HG03439 (cell line): ENCODE measurements around the gene ARHGAP1.

ENCODE experiments used
- ATAC-seq: cut with Tn5 transposase; IDR thresholded peaks from one replicate; pipeline ENCODE4 v1.9.1; 2021; ENCODE audit warnings: mild to moderate bottlenecking, moderate library complexity; ENCODE audit not compliant: unreplicated experiment

The ARHGAP1 gene

GRCh38 chr11:46700241-46701077 lies at the start of gene ARHGAP1, which contains the start of gene ZNF408:
Gene ARHGAP1, minus strand, starts transcription at chr11:46700619. Its CDS starts 4,512 bp downstream, at chr11:46696107.
Gene ZNF408, plus strand, starts transcription at chr11:46701031. Its CDS starts 17 bp downstream, at chr11:46701048.
- peak; percentile 89 for ATAC-seq

- no peak for ATAC-seq
These were observed 46.7 kb upstream of the ARHGAP1 start for GRCh38 chr11:46747150-46747549.

- no peak for ATAC-seq
These were observed 45.6 kb upstream of the ARHGAP1 start for GRCh38 chr11:46745995-46746394.

GRCh38 chr11:46745328-46745727 lies 44.9 kb upstream of the ARHGAP1 start:
- no peak for ATAC-seq

- no peak for ATAC-seq
These were observed 43.4 kb upstream of the ARHGAP1 start for GRCh38 chr11:46743693-46744339.

GRCh38 chr11:46743043-46743442 lies 42.6 kb upstream of the ARHGAP1 start:
- ATAC-seq = no peak

GRCh38 chr11:46741600-46742484 lies 41.4 kb upstream of the ARHGAP1 start:
- ATAC-seq = no peak

GRCh38 chr11:46738887-46739286 lies 38.5 kb upstream of the ARHGAP1 start:
- ATAC-seq = no peak

GRCh38 chr11:46737699-46738098 lies 37.3 kb upstream of the ARHGAP1 start:
- no peak for ATAC-seq

- ATAC-seq = no peak
These were observed 36.2 kb upstream of the ARHGAP1 start for GRCh38 chr11:46736615-46737014.

GRCh38 chr11:46736146-46736545 lies 35.7 kb upstream of the ARHGAP1 start:
- no peak for ATAC-seq

GRCh38 chr11:46733234-46733633 lies 32.8 kb upstream of the ARHGAP1 start:
- ATAC-seq = no peak

- no peak for ATAC-seq
These were observed 31.1 kb upstream of the ARHGAP1 start for GRCh38 chr11:46731545-46731944.

GRCh38 chr11:46729110-46730027 lies 28.9 kb upstream of the ARHGAP1 start:
- ATAC-seq = no peak

- ATAC-seq = no peak
These were observed 28.2 kb upstream of the ARHGAP1 start for GRCh38 chr11:46728659-46729040.

GRCh38 chr11:46727952-46728658 lies 27.7 kb upstream of the ARHGAP1 start:
- ATAC-seq = no peak

GRCh38 chr11:46726206-46726862 lies 25.9 kb upstream of the ARHGAP1 start:
- ATAC-seq = no peak

GRCh38 chr11:46725338-46726205 lies 25.2 kb upstream of the ARHGAP1 start:
- no peak for ATAC-seq
